Omental fat pad (tissue), 4 donors: Measurements from ENCODE around the gene RASSF4. TPM values are rescaled to one million over a fixed set of nuclear protein-coding genes. Genes with fewer than 3 reads are reported as not detected.
A peak's percentile ranks its signal among the peaks of the same experiment; 100 is the strongest.

Source experiments
- ATAC-seq: fragments of 150-250 bp; one replicate; pipeline ENCODE4 v1.9.1; 2016; ENCODE audit warnings: mild to moderate bottlenecking, moderate library complexity; ENCODE audit not compliant: low FRiP score
- DNase-seq: peaks from one replicate; pipeline ENCODE4 v3.0.0-alpha.2; 2019; ENCODE audit warnings: low spot score
- total RNA-seq, 4 donors: library from RNA; depleted of rRNA; stranded (reverse); fragments of >200 nt; gene quantifications; one replicate each; pipeline ENCODE4 v1.1.0, GENCODE V29; 2016
- TF ChIP-seq, protein P1 (sequence below), 3 donors: fragments of 450-650 bp; IDR thresholded peaks; one replicate each; pipeline ENCODE4 v1.5.1; 2016 to 2017; ENCODE audit warnings: antibody characterized with exemption in 3 of 3, mild to moderate bottlenecking in 3 of 3, moderate library complexity in 2 of 3

Gene RASSF4
- total RNA-seq, 4 donors from 2014 or later = 75.1 to 229 (median 142) TPM

GRCh38 chr10:44949127-44949802 lies 10.3 kb upstream of the RASSF4 start:
- ATAC-seq = no peak
- DNase-seq = peak; percentile 9
- TF ChIP-seq, protein P1, sequence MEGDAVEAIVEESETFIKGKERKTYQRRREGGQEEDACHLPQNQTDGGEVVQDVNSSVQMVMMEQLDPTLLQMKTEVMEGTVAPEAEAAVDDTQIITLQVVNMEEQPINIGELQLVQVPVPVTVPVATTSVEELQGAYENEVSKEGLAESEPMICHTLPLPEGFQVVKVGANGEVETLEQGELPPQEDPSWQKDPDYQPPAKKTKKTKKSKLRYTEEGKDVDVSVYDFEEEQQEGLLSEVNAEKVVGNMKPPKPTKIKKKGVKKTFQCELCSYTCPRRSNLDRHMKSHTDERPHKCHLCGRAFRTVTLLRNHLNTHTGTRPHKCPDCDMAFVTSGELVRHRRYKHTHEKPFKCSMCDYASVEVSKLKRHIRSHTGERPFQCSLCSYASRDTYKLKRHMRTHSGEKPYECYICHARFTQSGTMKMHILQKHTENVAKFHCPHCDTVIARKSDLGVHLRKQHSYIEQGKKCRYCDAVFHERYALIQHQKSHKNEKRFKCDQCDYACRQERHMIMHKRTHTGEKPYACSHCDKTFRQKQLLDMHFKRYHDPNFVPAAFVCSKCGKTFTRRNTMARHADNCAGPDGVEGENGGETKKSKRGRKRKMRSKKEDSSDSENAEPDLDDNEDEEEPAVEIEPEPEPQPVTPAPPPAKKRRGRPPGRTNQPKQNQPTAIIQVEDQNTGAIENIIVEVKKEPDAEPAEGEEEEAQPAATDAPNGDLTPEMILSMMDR (IDR thresholded peaks at IDR 0.05) = no peak

GRCh38 chr10:44949915-44950314 lies 9.7 kb upstream of the RASSF4 start:
- TF ChIP-seq, protein P1 (IDR thresholded peaks at IDR 0.05) = no peak
- no peak for ATAC-seq
- no peak for DNase-seq

GRCh38 chr10:44950326-44951225 lies 9.0 kb upstream of the RASSF4 start:
- ATAC-seq (no peak), DNase-seq (peak; percentile 13)
- TF ChIP-seq, protein P1 (IDR thresholded peaks at IDR 0.05) = no peak

DNA sequence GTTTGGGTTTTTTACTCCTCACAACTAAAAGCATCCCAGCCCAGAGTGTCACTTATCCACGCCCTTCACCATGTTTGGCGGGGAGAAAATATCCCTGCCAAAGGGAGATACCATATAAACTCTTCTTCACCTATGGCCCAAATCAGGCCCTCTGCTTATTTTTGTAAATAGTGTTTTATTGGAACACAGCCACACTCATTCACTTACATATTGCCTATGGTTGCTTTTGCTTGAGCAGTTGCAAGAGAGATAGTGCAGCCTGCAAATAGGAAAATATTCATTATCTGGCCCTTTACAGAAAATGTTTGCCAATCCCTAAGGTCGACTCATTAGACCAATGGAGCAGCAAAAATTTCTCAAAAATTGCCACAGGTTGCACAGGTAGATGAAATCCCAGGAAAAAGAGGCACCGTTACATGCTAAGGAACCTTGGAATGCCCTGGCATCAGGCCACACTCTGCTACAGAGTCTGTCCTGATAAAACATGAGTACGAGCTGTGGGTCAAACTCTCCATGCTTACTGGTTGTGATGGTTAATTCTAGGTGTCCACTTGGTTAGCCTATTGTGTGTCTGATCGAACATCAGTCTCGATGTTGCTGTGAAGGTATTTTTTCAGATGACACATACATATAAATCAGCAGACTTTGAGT lies 7.9 kb upstream of the RASSF4 start:
- TF ChIP-seq, protein P1 (IDR thresholded peaks at IDR 0.05) = no peak
- ATAC-seq = no peak
- DNase-seq = peak; percentile 13

GRCh38 chr10:44952779-44953231 lies 6.8 kb upstream of the RASSF4 start:
- ATAC-seq (no peak), DNase-seq (no peak)
- TF ChIP-seq, protein P1 (IDR thresholded peaks at IDR 0.05) = no peak

DNA sequence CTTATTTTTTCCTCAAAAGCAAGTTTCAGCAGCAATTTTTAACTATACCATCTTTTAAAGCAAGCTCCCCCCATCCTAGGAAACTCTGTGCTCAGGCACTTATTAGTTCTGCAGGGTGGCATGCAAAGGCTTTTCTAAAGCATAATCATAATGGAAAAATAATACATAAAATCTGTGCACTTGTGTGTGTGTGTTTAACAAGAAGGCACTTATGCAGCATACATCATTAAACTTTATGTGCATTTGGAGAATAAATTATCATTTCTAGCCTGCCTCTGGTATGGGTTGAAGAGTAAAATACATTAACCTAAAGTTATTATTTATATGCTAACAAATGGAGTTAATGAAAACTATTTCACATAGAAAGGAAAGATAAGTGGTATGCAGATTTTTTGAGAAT lies 5.6 kb upstream of the RASSF4 start:
- DNase-seq (no peak), ATAC-seq (no peak)
- TF ChIP-seq, protein P1 (IDR thresholded peaks at IDR 0.05) = no peak
